H1 (cell line): Measurements from ENCODE around the gene CFAP97D2. TPM values are rescaled to one million over a fixed set of nuclear protein-coding genes. Genes with fewer than 3 reads are reported as not detected.

Experiments
- SIN3A ChIP-seq, 2 experiments: IDR thresholded peaks in 1 of 2; conservative IDR thresholded peaks in 1 of 2; 2 replicates each; pipeline ENCODE4 v1.6.1; 2011 to 2012; ENCODE audit warnings: low read length in 2 of 2, improper control_type of control experiment in 1 of 2, low read depth in 1 of 2, mild to moderate bottlenecking in 1 of 2
- SRF ChIP-seq: IDR thresholded peaks from 2 replicates; pipeline ENCODE4 v1.6.1; 2011; ENCODE audit warnings: mild to moderate bottlenecking, low read depth, low read length, moderate library complexity
- polyA plus RNA-seq, 7 experiments: library from polyadenylated mRNA; depleted of rRNA in 3 of 7; stranded (reverse) in 5 of 7; unstranded in 2 of 7; fragments of >200 nt in 5 of 7; fragments of 200-250 nt in 2 of 7; gene quantifications; 1 replicate in 5 of 7; 2 replicates in 1 of 7; 4 replicates in 1 of 7; pipeline versions ENCODE4 v1.2.1 to v1.2.3, GENCODE V29; 2011 to 2013; ENCODE audit warnings: missing spikeins in 2 of 7, mixed read lengths in 2 of 7
- total RNA-seq: library from RNA; stranded (reverse); fragmentation: NEBNext Ultra II Directional; extraction: Animal tissue kit (Norgen Biotek cat#: 25700); gene quantifications from 2 replicates; pipeline ENCODE4 v1.2.1, GENCODE V29; 2021

CFAP97D2 gene
- total and polyA plus RNA-seq, 2 of the 8 experiments (the other 6 are each of a cell fraction or from before 2014, with no cell fraction given) = not detected

DNA sequence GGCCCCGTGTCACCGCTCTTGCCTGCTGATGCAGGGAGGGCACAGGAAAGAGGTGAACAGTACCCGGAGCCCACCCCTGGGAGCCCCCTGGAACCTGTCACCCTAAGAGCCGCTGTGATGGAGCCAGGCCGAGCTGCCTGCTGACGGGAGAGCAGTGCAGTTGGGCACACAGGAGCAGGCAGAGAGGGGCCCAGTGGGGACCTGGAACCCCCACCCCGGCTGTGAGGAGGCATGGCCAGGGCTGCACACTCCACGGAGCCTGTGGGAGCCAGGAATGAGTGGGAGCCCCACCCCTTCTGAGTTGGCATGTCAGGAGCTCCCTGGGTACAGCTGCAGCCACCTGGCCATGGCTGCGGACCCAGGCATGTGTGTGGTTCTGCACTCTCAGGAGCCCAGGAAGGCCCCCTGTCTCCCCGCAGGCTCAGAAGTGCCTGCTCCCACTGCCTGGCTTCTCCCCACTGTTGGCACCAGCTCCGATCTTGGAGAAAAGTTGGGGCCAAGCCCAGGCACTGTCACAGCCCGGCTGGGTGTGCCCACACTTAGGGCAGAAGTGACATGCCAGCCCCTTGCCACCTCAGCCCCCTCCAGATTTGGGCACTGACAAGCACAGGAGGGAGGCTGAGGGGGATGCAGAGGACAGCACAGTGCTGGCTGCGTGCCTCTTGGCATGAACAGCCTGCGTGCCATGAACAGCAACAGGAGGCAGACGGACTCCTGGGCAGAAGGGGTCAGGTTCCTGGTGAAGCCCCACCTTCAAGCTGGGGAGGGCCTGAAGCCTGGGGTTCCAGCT lies 6.3 kb downstream of the CFAP97D2 start (continued):
- TF ChIP-seq SIN3A (conservative IDR thresholded peaks at IDR 0.05 in 1 of 2, IDR thresholded peaks at IDR 0.05 in 1 of 2; ENCODE audit: low read depth in 1 of 2, low read length in 2 of 2) (no peak), SRF (no peak)
- TF ChIP-seq, all 59 proteins: peak for 0
